ACHN (cell line): ENCODE results near the gene CRISPLD2.

Source experiments
- DNase-seq: peaks from one replicate; pipeline ENCODE4 v3.0.0-alpha.2; 2015
- in situ Hi-C: cut with HindIII; loops from 2 replicates; pipeline ENCODE4 v1.10.0; 2017; ENCODE audit warnings: low sequenced_read_pairs, low pct_ligation_motif_present, low pct_unique_long_range_greater_than_20kb

The CRISPLD2 gene

GRCh38 chr16:84819644-84820304 lies at the start of gene CRISPLD2:
Gene CRISPLD2 (plus strand): TSS chr16:84819985. CDS start chr16:84838496, 18,511 bp downstream.
- in situ Hi-C loops, result no loop called here

GRCh38 chr16:84773312-84773711 lies 46.5 kb upstream of the CRISPLD2 start:
- in situ Hi-C loops, result loop anchor here (25.0 kb wide), 1 partner anchor 189 kb away; no protein-coding TSS in a partner anchor
- DNase-seq, result no peak

More at GRCh38 chr16:84819644-84820304, at the start of gene CRISPLD2:
- peak; percentile 95 for DNase-seq

- no peak for DNase-seq
- in situ Hi-C loops, result loop anchor here (25.0 kb wide), 1 partner anchor 187 kb away; no protein-coding TSS in a partner anchor
Observed at GRCh38 chr16:84774810-84775209, 45.0 kb upstream of the CRISPLD2 start.

- in situ Hi-C loops, result no loop called here
- no peak for DNase-seq
Observed at GRCh38 chr16:84775262-84775810, 44.4 kb upstream of the CRISPLD2 start.

- DNase-seq, result no peak
- in situ Hi-C loops, result no loop called here
Observed at GRCh38 chr16:84777435-84777834, 42.4 kb upstream of the CRISPLD2 start.

GRCh38 chr16:84778720-84779119 lies 41.1 kb upstream of the CRISPLD2 start:
- in situ Hi-C loops, result no loop called here
- no peak for DNase-seq

GRCh38 chr16:84780063-84780462 lies 39.7 kb upstream of the CRISPLD2 start:
- in situ Hi-C loops, result no loop called here
- no peak for DNase-seq

- DNase-seq, result no peak
- in situ Hi-C loops, result no loop called here
Observed at GRCh38 chr16:84780544-84781376, 39.0 kb upstream of the CRISPLD2 start.

GRCh38 chr16:84782846-84783245 lies 36.9 kb upstream of the CRISPLD2 start:
- DNase-seq, result no peak
- in situ Hi-C loops, result no loop called here

GRCh38 chr16:84785843-84786581 lies 33.8 kb upstream of the CRISPLD2 start:
- in situ Hi-C loops, result no loop called here
- DNase-seq, result no peak

GRCh38 chr16:84786605-84787262 lies 33.1 kb upstream of the CRISPLD2 start:
- DNase-seq, result no peak
- in situ Hi-C loops, result no loop called here

GRCh38 chr16:84787263-84787622 lies 32.5 kb upstream of the CRISPLD2 start:
- in situ Hi-C loops, result no loop called here
- no peak for DNase-seq

GRCh38 chr16:84788920-84789391 lies 30.8 kb upstream of the CRISPLD2 start:
- DNase-seq, result no peak
- in situ Hi-C loops, result no loop called here

- no peak for DNase-seq
- in situ Hi-C loops, result no loop called here
Observed at GRCh38 chr16:84789431-84789830, 30.4 kb upstream of the CRISPLD2 start.

GRCh38 chr16:84790301-84790700 lies 29.5 kb upstream of the CRISPLD2 start:
- no peak for DNase-seq
- in situ Hi-C loops, result no loop called here

GRCh38 chr16:84791088-84791487 lies 28.7 kb upstream of the CRISPLD2 start:
- in situ Hi-C loops, result no loop called here
- no peak for DNase-seq

- no peak for DNase-seq
- in situ Hi-C loops, result no loop called here
Observed at GRCh38 chr16:84791501-84791900, 28.3 kb upstream of the CRISPLD2 start.

- in situ Hi-C loops, result no loop called here
- no peak for DNase-seq
Observed at GRCh38 chr16:84794186-84794585, 25.6 kb upstream of the CRISPLD2 start.
